CD14-positive monocyte (primary cell): Measurements from ENCODE around the gene SPOPL. TPM values are rescaled to one million over a fixed set of nuclear protein-coding genes. Genes with fewer than 3 reads are reported as not detected.

Experiments
- DNase-seq, 3 donors: peaks; one replicate each; pipeline ENCODE4 v3.0.0-alpha.2; 2011 to 2022
- H2AFZ ChIP-seq: 2 replicates; pipeline ENCODE4 v1.6.0; 2012; ENCODE audit warnings: mild to moderate bottlenecking, low read depth, low read length, inconsistent platforms; ENCODE audit not compliant: insufficient read depth, poor library complexity, severe bottlenecking
- H3K27ac ChIP-seq, 2 donors: 1 replicate in 1 of 2; 2 replicates in 1 of 2; pipeline ENCODE4 v1.5.1; 2012 to 2013; ENCODE audit warnings: low read length in 2 of 2, control low read depth in 1 of 2, inconsistent platforms in 1 of 2, low read depth in 1 of 2, mild to moderate bottlenecking in 1 of 2
- H3K27me3 ChIP-seq, 2 donors: one replicate each; pipeline versions ENCODE4 v1.6.0 to v1.6.1; 2011 to 2013; ENCODE audit warnings: low read length in 2 of 2; ENCODE audit not compliant: control insufficient read depth in 2 of 2, insufficient read depth in 2 of 2
- H3K36me3 ChIP-seq, 2 donors: replicated peaks in 1 of 2; 1 replicate in 1 of 2; 2 replicates in 1 of 2; pipeline versions ENCODE4 v1.5.1 to v1.6.1; 2012 to 2013; ENCODE audit warnings: low read length in 2 of 2, control low read depth in 1 of 2, inconsistent platforms in 1 of 2, mild to moderate bottlenecking in 1 of 2; ENCODE audit not compliant: insufficient read depth in 2 of 2, control insufficient read depth in 1 of 2
- H3K4me1 ChIP-seq, 2 donors: 1 replicate in 1 of 2; 2 replicates in 1 of 2; pipeline versions ENCODE4 v1.5.1 to v1.6.1; 2012 to 2013; ENCODE audit warnings: low read length in 2 of 2, control low read depth in 1 of 2, inconsistent platforms in 1 of 2, mild to moderate bottlenecking in 1 of 2, moderate library complexity in 1 of 2; ENCODE audit not compliant: insufficient read depth in 2 of 2, control insufficient read depth in 1 of 2
- H3K4me2 ChIP-seq: replicated peaks from 2 replicates; pipeline ENCODE3; 2012; ENCODE audit warnings: low read length, moderate library complexity, mild to moderate bottlenecking; ENCODE audit not compliant: poor library complexity, severe bottlenecking; ENCODE audit errors: extremely low read depth
- H3K4me3 ChIP-seq, 3 experiments: fragments of 200-600 bp in 1 of 3; sonication (generic) in 1 of 3; replicated peaks in 1 of 3; 1 replicate in 2 of 3; 2 replicates in 1 of 3; pipeline ENCODE4 v1.5.1; 2011 to 2013; ENCODE audit warnings: low read length in 3 of 3, mild to moderate bottlenecking in 3 of 3, control low read depth in 2 of 3, low read depth in 2 of 3, inconsistent platforms in 1 of 3, moderate library complexity in 1 of 3
- H3K79me2 ChIP-seq: 2 replicates; pipeline ENCODE4 v1.6.0; 2012; ENCODE audit warnings: mild to moderate bottlenecking, control low read depth, inconsistent platforms, low read length, moderate library complexity; ENCODE audit not compliant: insufficient read depth
- H3K9ac ChIP-seq: 2 replicates; pipeline ENCODE4 v1.6.0; 2017; ENCODE audit warnings: low read length, mild to moderate bottlenecking; ENCODE audit not compliant: insufficient read depth, poor library complexity, severe bottlenecking
- H3K9me3 ChIP-seq, 2 donors: replicated peaks in 1 of 2; 1 replicate in 1 of 2; 2 replicates in 1 of 2; pipeline versions ENCODE4 v1.5.1 to v1.6.1; 2012 to 2013; ENCODE audit warnings: low read length in 2 of 2, control low read depth in 1 of 2; ENCODE audit not compliant: control insufficient read depth in 1 of 2, insufficient read depth in 1 of 2
- H4K20me1 ChIP-seq: 2 replicates; pipeline ENCODE4 v1.6.0; 2012; ENCODE audit warnings: mild to moderate bottlenecking, low read length, control low read depth, moderate library complexity; ENCODE audit not compliant: insufficient read depth
- H3K27ac Mint-ChIP-seq, 7 donors: one replicate each; pipeline ENCODE4 v1.8.0; 2020; ENCODE audit warnings: mild to moderate bottlenecking in 7 of 7, mixed read lengths in 7 of 7, moderate library complexity in 6 of 7, inconsistent platforms in 2 of 7
- H3K27me3 Mint-ChIP-seq, 3 donors: one replicate each; pipeline ENCODE4 v1.8.0; 2021 to 2022; ENCODE audit warnings: low read depth in 3 of 3, mild to moderate bottlenecking in 3 of 3, mixed read lengths in 3 of 3, moderate library complexity in 3 of 3, inconsistent platforms in 1 of 3
- H3K36me3 Mint-ChIP-seq, 2 donors: one replicate each; pipeline ENCODE4 v1.8.0; 2020; ENCODE audit warnings: mixed read lengths in 2 of 2, inconsistent platforms in 1 of 2, mild to moderate bottlenecking in 1 of 2
- H3K4me1 Mint-ChIP-seq: one replicate; pipeline ENCODE4 v1.8.0; 2020; ENCODE audit warnings: mild to moderate bottlenecking, mixed read lengths
- H3K4me3 Mint-ChIP-seq, 2 donors: one replicate each; pipeline ENCODE4 v1.8.0; 2020; ENCODE audit warnings: mild to moderate bottlenecking in 2 of 2, mixed read lengths in 2 of 2, moderate library complexity in 1 of 2
- H3K9me3 Mint-ChIP-seq, 7 donors: one replicate each; pipeline ENCODE4 v1.8.0; 2020 to 2022; ENCODE audit warnings: mixed read lengths in 7 of 7, mild to moderate bottlenecking in 6 of 7, moderate library complexity in 6 of 7, inconsistent platforms in 2 of 7
- WGBS: methylation state at CpG from one replicate; pipeline ENCODE4 v1.1.5; 2013; ENCODE audit warnings: missing lambda C conversion rate; ENCODE audit not compliant: insufficient coverage; 5-methylcytosine and 5-hydroxymethylcytosine counted together
- intact Hi-C, 2 donors: fragments of 100-400 bp; cut with micrococcal nuclease; formaldehyde crosslinking; loops; one replicate each; pipeline versions ENCODE4 v1.15.0 to v1.15.1; 2023
- polyA plus RNA-seq, 3 donors: library from polyadenylated mRNA; depleted of rRNA in 1 of 3; unstranded in 2 of 3; stranded (reverse) in 1 of 3; fragments of 300-500 nt in 2 of 3; fragments of >200 nt in 1 of 3; fragmentation: Illumina TruSeq in 2 of 3; gene quantifications; 1 replicate in 2 of 3; 2 replicates in 1 of 3; pipeline ENCODE4 v1.2.3, GENCODE V29; 2012 to 2021
- TF ChIP-seq, protein P1 (sequence below): fragments of 200-600 bp; IDR thresholded peaks from one replicate; pipeline ENCODE4 v1.8.0; 2022; ENCODE audit warnings: antibody characterized with exemption, mild to moderate bottlenecking

SPOPL gene
- polyA plus RNA-seq, 3 donors, result 13.1 to 22.4 (median 18.1) TPM

- intact Hi-C loops, result no loop called here
- H3K36me3 ChIP-seq, result peaks cover 47 to 80% of the 10 kb centered on the region in 2 donors
- Mint-ChIP-seq H3K9me3 (peaks cover 0 to 6% (median 3%) of the 10 kb centered on the region in 7 donors), H3K36me3 (peaks cover 68 to 82% of the 10 kb centered on the region in 2 donors), H3K4me1 (no peaks in the 10 kb centered on the region), H3K27ac (peak overlapping the region in 1 of 7 donors; percentile 76), H3K4me3 (no peak overlapping the region), H3K27me3 (no peaks in the 10 kb centered on the region)
- peaks cover 3% of the 10 kb centered on the region for H3K79me2 ChIP-seq
- H2AFZ ChIP-seq, result no peak overlapping the region
- TF ChIP-seq, protein P1, sequence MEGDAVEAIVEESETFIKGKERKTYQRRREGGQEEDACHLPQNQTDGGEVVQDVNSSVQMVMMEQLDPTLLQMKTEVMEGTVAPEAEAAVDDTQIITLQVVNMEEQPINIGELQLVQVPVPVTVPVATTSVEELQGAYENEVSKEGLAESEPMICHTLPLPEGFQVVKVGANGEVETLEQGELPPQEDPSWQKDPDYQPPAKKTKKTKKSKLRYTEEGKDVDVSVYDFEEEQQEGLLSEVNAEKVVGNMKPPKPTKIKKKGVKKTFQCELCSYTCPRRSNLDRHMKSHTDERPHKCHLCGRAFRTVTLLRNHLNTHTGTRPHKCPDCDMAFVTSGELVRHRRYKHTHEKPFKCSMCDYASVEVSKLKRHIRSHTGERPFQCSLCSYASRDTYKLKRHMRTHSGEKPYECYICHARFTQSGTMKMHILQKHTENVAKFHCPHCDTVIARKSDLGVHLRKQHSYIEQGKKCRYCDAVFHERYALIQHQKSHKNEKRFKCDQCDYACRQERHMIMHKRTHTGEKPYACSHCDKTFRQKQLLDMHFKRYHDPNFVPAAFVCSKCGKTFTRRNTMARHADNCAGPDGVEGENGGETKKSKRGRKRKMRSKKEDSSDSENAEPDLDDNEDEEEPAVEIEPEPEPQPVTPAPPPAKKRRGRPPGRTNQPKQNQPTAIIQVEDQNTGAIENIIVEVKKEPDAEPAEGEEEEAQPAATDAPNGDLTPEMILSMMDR, result no peak
- DNase-seq, result no peak
- no peaks in the 10 kb centered on the region for H3K4me1 ChIP-seq
- peaks cover 35% of the 10 kb centered on the region for H4K20me1 ChIP-seq
- WGBS, result no CpG with 5 or more reads among the region's 2 CpGs
- H3K4me2 ChIP-seq, result no peak overlapping the region
- no peak overlapping the region for H3K9ac ChIP-seq
- no peak overlapping the region for H3K4me3 ChIP-seq
- no peak overlapping the region for H3K27ac ChIP-seq
- H3K27me3 ChIP-seq, result no peaks in the 10 kb centered on the region
- no peaks in the 10 kb centered on the region for H3K9me3 ChIP-seq
These were observed 75.5 kb downstream of the SPOPL start for GRCh38 chr2:138577066-138577465.

- Histone ChIP-seq H3K36me3 (peaks cover 38 to 82% of the 10 kb centered on the region in 2 donors), H3K79me2 (peaks cover 3% of the 10 kb centered on the region), H4K20me1 (peaks cover 31% of the 10 kb centered on the region), H2AFZ (no peak overlapping the region), H3K4me2 (no peak overlapping the region), H3K4me3 (no peak overlapping the region), H3K9me3 (no peaks in the 10 kb centered on the region), H3K9ac (no peak overlapping the region), H3K27me3 (no peaks in the 10 kb centered on the region), H3K27ac (no peak overlapping the region), H3K4me1 (no peaks in the 10 kb centered on the region)
- Mint-ChIP-seq H3K9me3 (peaks cover 0 to 6% (median 2%) of the 10 kb centered on the region in 7 donors), H3K27ac (no peak overlapping the region), H3K4me1 (no peaks in the 10 kb centered on the region), H3K36me3 (peaks cover 69 to 90% of the 10 kb centered on the region in 2 donors), H3K27me3 (no peaks in the 10 kb centered on the region), H3K4me3 (no peak overlapping the region)
- intact Hi-C loops, result no loop called here
- no peak for DNase-seq
- TF ChIP-seq, protein P1, result no peak
- no CpG with 5 or more reads among the region's 3 CpGs for WGBS
These were observed 78.0 kb downstream of the SPOPL start for GRCh38 chr2:138579556-138579955.
